PFSK-1 (cell line): ENCODE results near the gene BORCS8.

Experiments used
- FOXP2 ChIP-seq: optimal IDR thresholded peaks from 2 replicates; pipeline ENCODE3; 2011; ENCODE audit warnings: borderline replicate concordance, control low read depth, inconsistent platforms; ENCODE audit not compliant: insufficient read depth; ENCODE audit errors: extremely low read length, extremely low read depth
- POLR2AphosphoS5 ChIP-seq: IDR thresholded peaks from 2 replicates; pipeline ENCODE4 v1.6.1; 2012; ENCODE audit warnings: low read depth, mild to moderate bottlenecking, control low read depth, low read length, moderate library complexity
- REST ChIP-seq, 2 experiments: IDR thresholded peaks; 2 replicates each; pipeline versions ENCODE4 v1.6.1 to v1.8.0; 2011 to 2012; ENCODE audit warnings: low read depth in 2 of 2, low read length in 2 of 2, control low read depth in 1 of 2, inconsistent platforms in 1 of 2, mild to moderate bottlenecking in 1 of 2, moderate library complexity in 1 of 2; ENCODE audit not compliant: insufficient read depth in 1 of 2
- SIN3A ChIP-seq: IDR thresholded peaks from 2 replicates; pipeline ENCODE4 v1.6.1; 2012; ENCODE audit warnings: mild to moderate bottlenecking, low read length, moderate library complexity, borderline replicate concordance; ENCODE audit not compliant: insufficient read depth
- TAF1 ChIP-seq: IDR thresholded peaks from 2 replicates; pipeline ENCODE4 v1.6.1; 2012; ENCODE audit warnings: low read length, control low read depth, borderline replicate concordance; ENCODE audit not compliant: insufficient read depth

The BORCS8 gene

DNA sequence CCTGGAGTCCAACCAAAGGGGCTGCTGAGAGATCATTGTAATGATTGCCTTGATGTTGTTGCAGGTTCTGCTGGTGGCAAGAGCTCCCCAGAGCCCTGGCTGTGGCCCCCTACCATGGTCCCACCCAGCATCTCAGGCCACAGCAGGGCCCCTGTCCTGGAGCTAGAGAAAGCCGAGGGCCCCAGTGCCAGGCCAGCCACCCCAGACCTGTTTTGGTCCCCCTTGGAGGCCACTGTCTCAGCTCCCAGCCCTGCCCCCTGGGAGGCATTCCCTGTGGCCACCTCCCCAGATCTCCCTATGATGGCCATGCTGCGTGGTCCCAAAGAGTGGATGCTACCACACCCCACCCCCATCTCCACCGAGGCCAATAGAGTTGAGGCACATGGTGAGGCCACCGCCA is 35.3 kb upstream of the BORCS8 start:
- no peak for TF ChIP-seq FOXP2
- no peak for TF ChIP-seq POLR2AphosphoS5
- TF ChIP-seq TAF1, result no peak
- no peak for TF ChIP-seq REST (IDR thresholded peaks at IDR 0.05; ENCODE audit: insufficient read depth in 1 of 2, low read depth in 2 of 2, low read length in 2 of 2)
- TF ChIP-seq SIN3A, result no peak

DNA sequence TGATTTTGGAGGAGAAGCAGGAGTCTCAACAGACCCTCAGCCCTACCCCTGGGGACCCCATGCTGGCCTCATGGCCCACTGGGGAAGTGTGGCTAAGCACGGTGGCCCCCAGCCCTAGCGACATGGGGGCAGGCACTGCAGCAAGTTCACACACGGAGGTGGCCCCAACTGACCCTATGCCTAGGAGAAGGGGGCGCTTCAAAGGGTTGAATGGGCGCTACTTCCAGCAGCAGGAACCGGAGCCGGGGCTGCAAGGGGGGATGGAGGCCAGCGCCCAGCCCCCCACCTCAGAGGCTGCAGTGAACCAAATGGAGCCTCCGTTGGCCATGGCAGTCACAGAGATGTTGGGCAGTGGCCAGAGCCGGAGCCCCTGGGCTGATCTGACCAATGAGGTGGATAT is 34.7 kb upstream of the BORCS8 start:
- TF ChIP-seq REST (IDR thresholded peaks at IDR 0.05; ENCODE audit: insufficient read depth in 1 of 2, low read depth in 2 of 2, low read length in 2 of 2), result no peak
- no peak for TF ChIP-seq SIN3A
- no peak for TF ChIP-seq POLR2AphosphoS5
- TF ChIP-seq TAF1, result no peak

DNA sequence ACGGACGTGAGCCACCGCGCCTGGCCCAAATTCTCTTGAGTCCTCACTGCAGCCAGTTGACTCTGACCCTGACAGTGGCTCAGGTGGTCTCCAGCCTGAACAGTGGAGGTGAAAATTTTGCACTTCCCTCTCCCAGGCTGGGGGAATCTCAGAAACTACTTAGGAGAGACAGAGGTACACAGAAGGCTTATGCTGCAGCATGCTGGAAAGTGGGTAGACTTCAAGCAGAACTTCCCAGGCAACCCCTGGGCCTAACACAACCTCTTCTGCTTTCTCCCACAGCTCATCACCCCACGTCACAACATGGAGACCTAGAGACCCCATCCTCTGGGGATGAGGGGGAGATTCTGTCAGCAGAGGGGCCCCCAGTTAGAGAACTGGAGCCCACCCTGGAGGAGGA is 34.3 kb upstream of the BORCS8 start:
- TF ChIP-seq POLR2AphosphoS5 (no peak), REST (IDR thresholded peaks at IDR 0.05; ENCODE audit: insufficient read depth in 1 of 2, low read depth in 2 of 2, low read length in 2 of 2) (no peak), SIN3A (no peak), TAF1 (no peak), FOXP2 (no peak)

GRCh38 chr19:19224852-19225494 is 33.0 kb upstream of the BORCS8 start:
- TF ChIP-seq FOXP2 (no peak), POLR2AphosphoS5 (no peak), REST (IDR thresholded peaks at IDR 0.05; ENCODE audit: insufficient read depth in 1 of 2, low read depth in 2 of 2, low read length in 2 of 2) (no peak), TAF1 (no peak), SIN3A (no peak)
